KOPT-K1 (cell line): ENCODE data around the gene HCFC1R1.

Experiments used
- H3K27ac ChIP-seq: fragments of 200-600 bp; sonication (generic); 2 replicates; pipeline ENCODE4 v1.5.1; 2016; ENCODE audit warnings: antibody characterized with exemption, mild to moderate bottlenecking, low read depth, low read length; ENCODE audit not compliant: poor library complexity, severe bottlenecking
- H3K36me3 ChIP-seq: fragments of 200-600 bp; sonication (generic); 2 replicates; pipeline ENCODE4 v1.5.1; 2017; ENCODE audit warnings: antibody characterized with exemption, mild to moderate bottlenecking, low read length, moderate library complexity; ENCODE audit not compliant: insufficient read depth
- H3K9me3 ChIP-seq: fragments of 200-600 bp; sonication (generic); 2 replicates; pipeline ENCODE4 v1.5.1; 2017; ENCODE audit warnings: antibody characterized with exemption, low read length, mild to moderate bottlenecking; ENCODE audit not compliant: insufficient read depth, poor library complexity, severe bottlenecking

Gene HCFC1R1

DNA sequence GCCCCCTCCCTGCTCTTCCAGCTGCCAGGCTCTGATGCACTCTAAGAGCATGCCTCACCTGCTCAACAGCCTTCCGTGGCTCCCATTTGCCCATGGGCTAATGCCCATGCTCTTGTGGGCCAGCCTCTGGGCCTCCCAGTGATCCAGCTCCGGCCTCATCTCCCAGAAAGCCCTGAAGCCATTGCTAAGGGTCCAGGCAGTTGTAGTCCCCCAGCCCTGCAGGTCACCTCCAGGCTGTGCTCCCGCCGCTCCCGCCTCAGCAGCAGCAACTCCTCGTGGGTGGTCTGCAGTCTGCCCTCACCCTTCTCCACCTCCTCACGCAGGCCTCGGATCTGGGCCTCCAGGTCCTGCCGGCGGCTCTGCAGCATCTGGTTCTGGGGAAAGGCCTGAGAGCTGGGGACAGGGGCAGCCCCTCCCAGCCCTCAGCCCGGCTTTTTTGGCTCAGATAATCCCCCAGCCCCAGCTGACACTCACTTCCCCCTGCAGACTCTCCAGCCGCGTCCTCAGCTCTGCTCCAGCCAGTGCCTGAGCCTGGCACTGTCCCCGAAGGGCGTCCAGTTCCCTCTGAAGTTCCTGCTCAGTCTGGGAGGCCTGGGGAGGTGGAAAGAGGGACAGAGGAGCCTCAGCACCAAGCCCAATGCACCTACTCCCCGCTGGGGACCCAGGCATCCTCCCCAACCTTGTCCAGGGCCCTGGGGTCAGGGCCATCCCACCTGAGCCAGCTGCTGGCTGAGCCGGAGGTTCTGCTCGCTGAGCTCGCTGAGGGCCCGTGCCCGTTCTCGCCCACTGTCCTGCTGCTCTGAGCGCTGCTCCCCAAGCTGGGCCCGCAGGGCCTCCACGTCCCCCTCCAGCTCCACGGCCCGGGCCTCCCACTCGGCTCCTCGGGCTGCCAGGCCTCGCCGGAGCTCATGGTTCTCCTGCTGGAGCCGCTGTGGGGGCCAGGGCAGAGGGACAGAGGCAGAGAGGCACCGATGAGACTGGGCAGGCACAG is 6.8 kb upstream of the HCFC1R1 start:
- no peak overlapping the region for H3K27ac ChIP-seq
- H3K36me3 ChIP-seq: peaks cover 20% of the 10 kb centered on the region
- no peaks in the 10 kb centered on the region for H3K9me3 ChIP-seq

DNA sequence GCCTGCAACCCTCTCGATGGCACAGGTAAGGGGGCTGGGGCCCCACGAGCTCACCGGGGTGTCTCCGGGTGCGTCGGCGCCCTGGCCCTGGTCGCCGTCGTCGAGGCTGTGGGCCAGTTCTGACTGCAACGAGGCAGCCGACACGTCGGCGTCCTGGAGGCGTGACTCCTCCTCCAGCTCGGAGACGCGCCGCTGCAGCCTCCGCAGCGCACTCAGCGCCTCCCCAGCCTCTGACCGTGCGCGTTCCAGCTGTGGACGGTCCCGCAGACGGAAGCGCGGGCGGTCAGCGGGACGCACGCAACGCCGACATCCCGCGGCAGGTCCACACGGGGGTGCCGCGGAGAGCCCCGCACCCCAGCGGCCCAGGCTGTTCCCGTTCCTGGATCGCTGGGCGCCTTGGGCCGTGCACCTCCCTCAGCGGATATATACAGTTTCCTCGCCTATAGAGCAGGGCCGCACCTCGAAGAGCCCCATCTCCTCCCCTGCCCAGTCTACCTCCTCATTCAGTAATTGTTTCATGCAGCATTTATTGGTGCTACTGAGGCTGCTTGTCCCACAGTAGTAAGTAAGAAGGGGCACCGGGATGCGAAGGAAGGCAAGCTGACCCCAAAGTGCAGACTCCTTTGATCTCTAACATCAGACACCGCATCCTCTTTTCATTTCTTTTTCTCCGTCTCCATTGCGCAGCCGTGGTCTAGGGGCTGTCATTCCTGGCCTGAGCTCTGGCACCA is 5.9 kb upstream of the HCFC1R1 start:
- Histone ChIP-seq H3K27ac (no peak overlapping the region), H3K9me3 (no peaks in the 10 kb centered on the region), H3K36me3 (peaks cover 24% of the 10 kb centered on the region)

DNA sequence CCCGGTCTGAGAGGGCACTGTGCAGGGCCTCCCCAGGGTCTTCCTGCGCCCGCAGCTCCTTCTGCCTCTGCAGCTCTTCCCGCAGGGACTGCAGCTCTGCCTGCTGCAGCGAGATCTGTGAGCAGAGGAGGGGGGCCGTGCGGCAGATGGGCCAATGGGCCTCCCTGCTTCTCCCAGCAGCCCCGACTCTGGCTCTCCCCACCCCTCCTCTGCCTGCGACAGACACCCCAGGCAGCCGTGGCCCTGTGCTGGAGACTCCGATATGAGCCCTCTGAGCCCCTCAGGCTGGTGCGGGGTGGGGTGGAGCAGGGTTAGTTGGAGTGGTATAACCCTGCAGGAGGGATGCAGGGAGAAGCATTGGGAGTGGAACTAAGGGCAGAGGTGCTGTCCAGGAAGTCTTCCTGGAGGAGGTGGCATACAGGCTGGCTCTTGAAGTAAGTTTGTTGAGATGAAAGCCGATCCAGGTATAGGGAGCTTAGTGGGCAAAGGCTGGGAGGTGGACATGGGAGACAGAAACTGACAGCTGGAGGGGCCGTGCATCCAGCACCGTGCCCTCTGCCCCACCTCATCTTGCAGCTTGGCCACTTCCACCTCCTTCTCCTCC is 5.1 kb upstream of the HCFC1R1 start:
- Histone ChIP-seq H3K27ac (no peak overlapping the region), H3K9me3 (no peaks in the 10 kb centered on the region), H3K36me3 (peaks cover 24% of the 10 kb centered on the region)

DNA sequence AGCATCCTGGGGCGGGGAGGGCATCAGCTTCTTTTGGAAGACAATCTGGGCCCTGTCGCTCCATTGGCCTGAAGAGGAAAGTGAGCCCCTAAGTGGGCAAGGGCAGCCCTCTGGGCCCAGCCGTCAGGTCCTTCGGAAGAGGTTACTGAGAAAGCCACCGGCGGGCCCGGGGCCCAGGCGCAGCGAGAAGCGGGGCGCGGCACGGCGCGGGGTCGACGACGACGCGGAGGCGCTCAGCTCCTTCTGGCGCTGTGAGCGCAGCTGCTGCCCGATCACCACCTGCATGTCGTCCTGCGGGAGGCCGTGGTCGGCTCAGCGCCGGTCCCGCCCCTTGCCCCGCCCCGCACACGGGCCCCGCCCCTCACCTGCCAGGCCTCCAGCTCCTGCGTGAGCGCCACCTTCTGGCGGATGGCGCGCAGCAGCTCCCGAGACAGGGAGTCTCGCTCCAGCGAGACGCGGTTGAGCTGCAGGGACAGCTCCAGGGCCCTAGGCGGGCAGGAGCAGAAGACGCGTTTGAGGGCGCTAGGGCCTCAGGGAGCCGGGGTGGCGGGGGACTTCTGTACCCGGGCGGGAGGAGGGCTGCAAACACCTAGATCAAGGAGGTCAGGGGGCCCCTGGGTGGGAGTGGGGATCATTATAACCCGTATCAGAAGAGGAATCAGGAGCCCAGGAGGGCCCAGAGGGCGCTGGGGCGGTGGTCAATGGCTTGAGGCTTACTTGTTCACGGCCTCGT is 4.4 kb upstream of the HCFC1R1 start:
- Histone ChIP-seq H3K36me3 (peaks cover 24% of the 10 kb centered on the region), H3K9me3 (no peaks in the 10 kb centered on the region), H3K27ac (no peak overlapping the region)

DNA sequence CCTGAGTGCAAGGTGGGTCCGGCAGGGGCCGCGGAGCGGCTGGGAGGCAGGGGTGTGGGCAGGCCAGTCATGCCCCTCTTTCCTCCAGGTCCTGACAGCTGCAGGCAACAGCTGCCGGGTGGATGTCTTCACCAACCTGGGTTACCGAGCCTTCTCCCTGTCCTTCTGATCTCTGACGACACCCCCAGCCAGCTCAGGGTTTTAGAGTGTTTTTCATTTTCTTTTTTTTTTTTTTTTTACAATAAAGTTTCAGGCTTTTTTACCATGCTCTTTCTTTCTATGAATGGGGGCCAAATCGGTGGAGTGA is 3.7 kb upstream of the HCFC1R1 start:
- H3K36me3 ChIP-seq: peaks cover 24% of the 10 kb centered on the region
- H3K9me3 ChIP-seq: no peaks in the 10 kb centered on the region
- H3K27ac ChIP-seq: no peak overlapping the region

DNA sequence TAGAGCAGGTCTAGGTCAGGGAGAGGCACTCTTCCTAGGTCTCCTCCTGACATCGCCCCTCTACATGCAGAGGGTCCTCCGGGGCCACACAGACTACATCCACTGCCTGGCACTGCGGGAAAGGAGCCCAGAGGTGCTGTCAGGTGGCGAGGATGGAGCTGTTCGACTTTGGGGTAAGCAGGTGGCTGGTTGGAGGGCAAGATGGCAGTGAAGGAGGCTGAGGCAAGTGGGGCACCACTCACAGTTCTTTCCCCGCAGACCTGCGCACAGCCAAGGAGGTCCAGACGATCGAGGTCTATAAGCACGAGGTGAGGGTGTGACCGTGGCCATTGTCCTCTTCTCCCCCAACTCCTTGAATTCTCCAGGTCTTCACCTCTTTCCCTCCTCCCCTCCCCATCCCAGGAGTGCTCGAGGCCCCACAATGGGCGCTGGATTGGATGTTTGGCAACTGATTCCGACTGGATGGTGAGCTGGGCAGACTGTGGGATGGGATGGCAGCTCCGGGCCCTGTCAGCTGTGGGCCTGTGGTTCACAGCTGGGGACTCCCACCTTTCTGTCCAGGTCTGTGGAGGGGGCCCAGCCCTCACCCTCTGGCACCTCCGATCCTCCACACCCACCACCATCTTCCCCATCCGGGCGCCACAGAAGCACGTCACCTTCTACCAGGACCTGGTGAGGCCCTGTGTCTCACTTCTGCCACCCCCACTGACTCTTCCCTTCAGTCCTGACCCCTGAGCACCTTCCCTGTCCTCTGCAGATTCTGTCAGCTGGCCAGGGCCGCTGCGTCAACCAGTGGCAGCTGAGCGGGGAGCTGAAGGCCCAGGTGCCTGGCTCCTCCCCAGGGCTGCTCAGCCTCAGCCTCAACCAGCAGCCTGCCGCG is 3.1 kb upstream of the HCFC1R1 start:
- Histone ChIP-seq H3K36me3 (peaks cover 24% of the 10 kb centered on the region), H3K9me3 (no peaks in the 10 kb centered on the region), H3K27ac (no peak overlapping the region)

DNA sequence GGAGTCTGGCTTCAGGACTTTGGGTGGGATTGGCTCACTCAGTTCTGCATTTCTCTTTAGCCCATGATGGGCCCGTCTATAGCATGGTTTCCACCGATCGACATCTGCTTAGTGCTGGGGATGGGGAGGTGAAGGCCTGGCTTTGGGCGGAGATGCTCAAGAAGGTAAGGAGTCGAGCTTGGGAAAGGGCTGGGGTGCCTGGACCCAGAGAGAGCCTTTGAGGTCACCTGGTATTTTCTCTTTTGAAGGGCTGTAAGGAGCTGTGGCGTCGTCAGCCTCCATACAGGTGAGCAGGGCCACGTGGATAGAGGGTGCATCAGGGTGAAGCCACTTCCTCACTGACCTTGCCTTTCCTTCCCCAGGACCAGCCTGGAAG is 2.2 kb upstream of the HCFC1R1 start:
- Histone ChIP-seq H3K9me3 (no peaks in the 10 kb centered on the region), H3K36me3 (peaks cover 24% of the 10 kb centered on the region), H3K27ac (no peak overlapping the region)

GRCh38 chr16:3025032-3026002 is 1.6 kb upstream of the HCFC1R1 start:
- Histone ChIP-seq H3K27ac (no peak overlapping the region), H3K36me3 (peaks cover 24% of the 10 kb centered on the region), H3K9me3 (no peaks in the 10 kb centered on the region)

- H3K27ac ChIP-seq: peak overlapping the region; percentile 90
Observed at GRCh38 chr16:3023415-3023668, 400 bp downstream of the HCFC1R1 start.

GRCh38 chr16:3022684-3023414 is 893 bp downstream of the HCFC1R1 start:
- Histone ChIP-seq H3K36me3 (peaks cover 24% of the 10 kb centered on the region), H3K27ac (no peak overlapping the region), H3K9me3 (no peaks in the 10 kb centered on the region)

More at GRCh38 chr16:3023415-3023668, 400 bp downstream of the HCFC1R1 start:
- Histone ChIP-seq H3K9me3 (no peaks in the 10 kb centered on the region), H3K36me3 (peaks cover 24% of the 10 kb centered on the region)

DNA sequence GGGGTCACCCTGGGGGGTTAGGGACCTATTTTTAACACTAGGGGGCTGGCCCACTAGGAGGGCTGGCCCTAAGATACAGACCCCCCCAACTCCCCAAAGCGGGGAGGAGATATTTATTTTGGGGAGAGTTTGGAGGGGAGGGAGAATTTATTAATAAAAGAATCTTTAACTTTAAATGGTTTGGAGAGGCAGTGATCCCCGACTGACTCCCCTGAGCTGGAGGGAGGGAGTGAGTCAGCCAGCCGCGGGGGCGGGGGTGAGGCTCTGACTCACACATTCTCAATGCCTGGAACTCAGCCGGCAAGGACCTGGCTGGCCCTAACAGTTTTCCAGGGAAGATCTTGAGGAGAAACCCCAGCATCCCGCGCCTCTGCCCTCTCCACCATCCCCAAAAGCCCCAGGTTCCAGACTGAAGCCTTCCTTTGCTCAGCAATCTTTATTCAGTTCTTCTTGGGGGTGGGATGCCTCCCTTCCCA is 1.5 kb downstream of the HCFC1R1 start:
- Histone ChIP-seq H3K9me3 (no peaks in the 10 kb centered on the region), H3K27ac (no peak overlapping the region), H3K36me3 (peaks cover 21% of the 10 kb centered on the region)

- Histone ChIP-seq H3K36me3 (peaks cover 15% of the 10 kb centered on the region), H3K9me3 (no peaks in the 10 kb centered on the region), H3K27ac (no peak overlapping the region)
Observed at GRCh38 chr16:3021449-3022207, 2.1 kb downstream of the HCFC1R1 start.
